Motor neuron (in vitro differentiated cells): ENCODE measurements around the gene BEND6. TPM values are rescaled to one million over a fixed set of nuclear protein-coding genes. Genes with fewer than 3 reads are reported as not detected.
"Not testable (repeated sequence)": the region's sequence is repeated elsewhere in the genome, so short reads cannot be mapped to it uniquely, and the experiment has no call there.

Source experiments
- ATAC-seq, 8 experiments: fragments of 200-7000 bp; cut with Tn5 transposase; replicated peaks in 6 of 8; 2 replicates each; pipeline ENCODE4 v1.8.0; 2021; ENCODE audit warnings: mild to moderate bottlenecking in 8 of 8, moderate library complexity in 8 of 8
- H3K27ac ChIP-seq, 2 donors: fragments of 250-450 bp; sonication (Bioruptor Pico); 2 replicates each; pipeline ENCODE4 v1.9.0; 2021; ENCODE audit warnings: antibody characterized with exemption in 2 of 2, mild to moderate bottlenecking in 2 of 2, moderate library complexity in 1 of 2
- H3K4me1 ChIP-seq, 2 donors: fragments of 250-450 bp; sonication (Bioruptor Pico); replicated peaks in 1 of 2; 2 replicates each; pipeline ENCODE4 v1.6.1; 2021; ENCODE audit warnings: antibody characterized with exemption in 2 of 2, mild to moderate bottlenecking in 2 of 2, moderate library complexity in 1 of 2
- H3K4me3 ChIP-seq, 5 donors: fragments of 250-450 bp; sonication (Bioruptor Pico); 2 replicates each; pipeline ENCODE4 v1.9.0; 2021; ENCODE audit warnings: antibody characterized with exemption in 5 of 5, mild to moderate bottlenecking in 5 of 5, moderate library complexity in 4 of 5
- WGBS, 10 experiments: fragments of 450-650 bp; shearing (Covaris generic); methylation state at CpG; one replicate each; pipeline ENCODE4 v1.0.0; 2022; 5-methylcytosine and 5-hydroxymethylcytosine counted together
- in situ Hi-C, 9 experiments: fragments of 400-800 bp; cut with MboI; loops; one replicate each; pipeline ENCODE4 v1.15.0; 2021; ENCODE audit warnings: low sequenced_read_pairs in 9 of 9, low pct_unique_long_range_greater_than_20kb in 2 of 9; ENCODE audit not compliant: unreplicated experiment in 9 of 9
- total RNA-seq, 8 experiments: library from RNA; unstranded; fragments of 300-600 nt; gene quantifications; 2 replicates each; pipeline versions ENCODE4 v1.2.3 to v1.2.4, GENCODE V29; 2022

Gene BEND6
- total RNA-seq, 8 experiments from 2014 or later = 2.0 to 40.4 (median 10.1) TPM

DNA sequence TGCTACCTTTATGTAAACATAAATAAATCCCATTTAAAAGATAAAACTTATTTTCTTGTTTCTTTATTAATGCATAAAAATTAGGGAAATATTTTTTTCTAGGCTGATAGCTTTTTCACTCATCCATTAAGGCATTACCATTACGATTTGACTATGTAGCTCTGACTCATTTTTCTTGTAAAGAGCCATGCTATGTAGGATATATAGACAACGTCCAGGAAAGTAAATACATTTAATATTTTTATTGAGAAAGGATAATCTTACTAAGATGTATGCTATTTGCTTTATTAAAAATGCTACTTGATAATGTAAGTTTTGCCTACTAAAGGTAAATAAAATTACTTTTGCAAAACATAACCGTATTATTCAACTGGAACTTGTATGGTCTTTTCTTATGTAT is 72.4 kb downstream of the BEND6 start:
- in situ Hi-C loops = no loop called here
- no peak for ATAC-seq
- Histone ChIP-seq H3K4me1 (peaks cover 0 to 5% of the 10 kb centered on the region in 2 donors), H3K4me3 (no peak overlapping the region), H3K27ac (no peak overlapping the region)
- 43 to 100% (median 88%) methylated on average over 1 to 3 of the region's 3 CpGs for WGBS, 10 experiments

DNA sequence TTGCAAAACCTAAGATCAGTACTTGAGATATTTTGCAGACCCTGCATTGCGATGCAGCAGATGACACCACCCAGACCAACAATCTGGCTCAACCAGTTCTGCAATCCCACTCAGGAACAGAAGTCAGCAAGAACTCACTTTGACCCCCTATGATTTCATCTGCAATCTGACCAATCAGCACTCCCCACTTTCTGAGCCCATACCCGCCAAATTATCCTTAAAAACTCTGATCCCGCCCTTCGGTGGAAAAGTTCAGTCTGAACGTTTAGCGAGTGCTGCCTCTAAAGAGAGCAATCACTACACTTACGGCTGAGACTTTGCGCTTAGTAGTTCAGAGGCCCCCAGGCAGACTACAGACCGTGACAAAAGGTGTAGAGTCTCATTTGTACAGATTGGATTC is 74.3 kb downstream of the BEND6 start:
- WGBS, 10 experiments = 89 to 100% (median 96%) methylated on average over 3 to 8 of the region's 9 CpGs; no CpG with 5 or more reads in 2 of the 10 experiments
- ATAC-seq = no peak
- in situ Hi-C loops = no loop called here
- Histone ChIP-seq H3K4me1 (peaks cover 0 to 5% of the 10 kb centered on the region in 2 donors), H3K27ac (no peak overlapping the region), H3K4me3 (no peak overlapping the region)

DNA sequence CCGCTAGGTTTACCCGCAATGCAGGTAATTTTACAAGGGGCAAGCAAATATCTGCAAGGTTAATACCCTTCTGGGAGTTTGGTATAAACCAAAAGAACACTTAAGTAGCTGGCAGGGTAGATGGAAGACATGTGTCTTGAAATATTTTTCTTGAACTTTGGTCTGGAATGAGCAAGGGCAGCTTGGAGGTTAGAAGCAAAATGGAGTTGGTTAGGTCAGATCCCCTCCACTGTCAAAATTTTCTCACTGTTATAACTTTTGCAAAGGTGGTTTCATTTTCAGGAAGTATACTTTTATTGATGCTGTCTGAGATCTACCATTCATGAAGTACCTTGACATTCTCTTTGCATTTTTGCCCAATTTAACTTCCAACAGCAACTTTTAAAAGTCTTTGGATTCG is 78.3 kb downstream of the BEND6 start:
- no peak for ATAC-seq
- no peak overlapping the region for H3K27ac ChIP-seq
- H3K4me1 ChIP-seq = peaks cover 0 to 3% of the 10 kb centered on the region in 2 donors
- WGBS, 10 experiments = 67 to 100% (median 93%) methylated on average over 1 to 3 of the region's 3 CpGs; no CpG with 5 or more reads in 1 of the 10 experiments
- in situ Hi-C loops = no loop called here
- no peak overlapping the region for H3K4me3 ChIP-seq

DNA sequence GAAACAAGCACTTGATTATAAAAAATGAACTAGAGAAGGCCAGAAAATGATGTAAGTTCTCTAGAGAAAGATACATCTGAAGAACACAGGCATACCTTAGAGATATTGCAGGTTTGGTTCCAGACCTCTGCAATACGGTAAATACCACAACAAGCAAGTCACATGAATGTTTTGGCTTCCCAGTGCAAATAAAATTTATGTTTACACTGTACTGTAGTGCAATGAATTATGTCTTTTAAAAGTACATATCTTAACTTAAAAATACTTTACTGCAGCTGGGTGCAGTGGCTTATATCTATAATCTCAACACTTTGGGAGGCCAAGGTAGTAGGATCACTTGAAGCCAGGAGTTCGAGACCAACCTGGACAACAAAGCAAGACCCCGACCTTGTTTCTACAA is 80.6 kb downstream of the BEND6 start:
- no peak overlapping the region for H3K4me3 ChIP-seq
- in situ Hi-C loops = no loop called here
- H3K27ac ChIP-seq = no peak overlapping the region
- ATAC-seq = no peak
- no peaks in the 10 kb centered on the region for H3K4me1 ChIP-seq
- WGBS, 10 experiments = 0 to 33% (median 22%) methylated on average over 1 to 3 of the region's 3 CpGs; no CpG with 5 or more reads in 1 of the 10 experiments

DNA sequence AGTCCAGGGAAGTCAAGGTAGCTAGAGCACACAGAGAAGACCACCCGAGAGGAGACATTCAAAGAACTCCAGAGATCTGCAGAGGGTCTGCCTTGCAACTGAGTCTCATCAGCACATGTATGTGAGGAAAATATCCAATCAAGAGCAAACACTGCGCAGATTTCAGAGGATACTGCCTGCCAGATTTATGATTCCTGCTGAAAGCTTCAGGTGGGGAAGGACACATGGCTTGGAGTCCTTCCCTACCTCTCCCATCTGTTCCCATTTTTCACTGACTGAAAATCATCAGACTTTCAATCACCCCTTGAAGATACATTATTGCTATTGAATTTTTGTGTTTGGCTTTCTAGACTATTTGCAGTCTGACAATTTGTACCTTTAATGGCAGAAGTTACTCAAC is 84.0 kb downstream of the BEND6 start:
- no peak overlapping the region for H3K4me3 ChIP-seq
- no peak for ATAC-seq
- in situ Hi-C loops = no loop called here
- H3K27ac ChIP-seq = no peak overlapping the region
- no peaks in the 10 kb centered on the region for H3K4me1 ChIP-seq
- WGBS, 10 experiments = 20 to 100% (median 88%) methylated on average over 1 to 2 of the region's 2 CpGs; no CpG with 5 or more reads in 2 of the 10 experiments

DNA sequence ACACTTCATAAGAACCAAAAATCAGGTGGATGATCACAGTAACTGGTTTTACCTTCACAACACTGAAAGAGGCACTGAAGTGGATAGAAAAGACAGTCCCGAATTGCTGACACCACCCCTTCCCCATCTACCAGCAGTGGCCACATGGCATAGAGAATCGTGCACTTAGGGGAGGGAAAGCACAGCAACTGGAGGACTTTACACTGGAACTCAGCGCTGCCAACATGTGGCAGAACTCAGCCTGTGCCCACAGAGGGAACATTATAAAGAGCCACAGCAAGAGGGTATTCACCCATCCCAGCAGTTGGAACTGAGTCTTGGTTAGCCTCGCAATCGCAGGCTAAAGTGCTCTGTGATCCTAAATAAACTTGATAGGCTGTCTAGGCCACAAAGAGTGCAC is 85.1 kb downstream of the BEND6 start:
- in situ Hi-C loops = no loop called here
- WGBS, 10 experiments = 33 to 86% (median 68%) methylated on average over 1 to 5 of the region's 5 CpGs; no CpG with 5 or more reads in 4 of the 10 experiments
- Histone ChIP-seq H3K4me3 (no peak overlapping the region), H3K4me1 (no peaks in the 10 kb centered on the region), H3K27ac (no peak overlapping the region)
- peak in 1 of 8 experiments; percentile 72 for ATAC-seq

DNA sequence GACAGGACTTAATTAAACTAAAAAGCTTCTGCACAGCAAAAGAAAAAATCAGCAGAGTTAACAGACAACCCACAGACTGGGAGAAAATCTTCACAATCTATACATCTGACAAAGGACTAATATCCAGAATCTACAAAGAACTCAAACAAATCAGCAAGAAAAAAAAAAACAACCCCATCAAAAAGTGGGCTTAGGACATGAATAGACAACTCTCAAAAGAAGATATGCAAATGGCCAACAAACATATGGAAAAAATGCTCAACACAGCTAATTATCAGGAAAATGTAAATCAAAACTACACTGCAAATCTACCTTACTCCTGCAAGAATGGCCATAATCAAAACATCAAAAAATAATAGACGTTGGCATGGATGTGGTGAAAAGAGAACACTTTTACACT is 89.2 kb downstream of the BEND6 start:
- in situ Hi-C loops, ATAC-seq, H3K4me3 ChIP-seq, H3K27ac ChIP-seq: not testable (repeated sequence)
- 33 to 100% (median 100%) methylated on average over 1 of the region's 1 CpG; no CpG with 5 or more reads in 1 of the 10 experiments for WGBS, 10 experiments
- H3K4me1 ChIP-seq = peaks cover 8 to 11% of the 10 kb centered on the region in 2 donors

DNA sequence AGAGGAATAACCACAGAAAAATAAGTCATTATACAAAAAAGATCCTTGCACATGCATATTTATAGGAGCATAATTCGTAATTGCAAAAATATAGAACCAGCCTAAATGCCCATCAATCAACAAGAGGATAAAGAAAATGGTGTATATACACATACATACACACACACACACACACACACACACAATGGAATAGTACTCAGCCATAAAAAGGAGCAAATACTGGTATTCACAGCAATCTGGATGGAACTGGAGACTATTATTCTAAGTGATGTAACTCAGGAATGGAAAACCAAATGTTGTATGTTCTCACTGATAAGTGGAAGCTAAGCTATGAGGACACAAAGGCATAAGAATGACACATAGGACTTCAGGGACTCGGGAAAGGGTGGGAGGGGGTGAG is 89.7 kb downstream of the BEND6 start:
- 40 to 100% (median 80%) methylated on average over 1 of the region's 2 CpGs; no CpG with 5 or more reads in 3 of the 10 experiments for WGBS, 10 experiments
- no peak overlapping the region for H3K27ac ChIP-seq
- in situ Hi-C loops = no loop called here
- peaks cover 11 to 16% of the 10 kb centered on the region in 2 donors for H3K4me1 ChIP-seq
- ATAC-seq = no peak
- no peak overlapping the region for H3K4me3 ChIP-seq

DNA sequence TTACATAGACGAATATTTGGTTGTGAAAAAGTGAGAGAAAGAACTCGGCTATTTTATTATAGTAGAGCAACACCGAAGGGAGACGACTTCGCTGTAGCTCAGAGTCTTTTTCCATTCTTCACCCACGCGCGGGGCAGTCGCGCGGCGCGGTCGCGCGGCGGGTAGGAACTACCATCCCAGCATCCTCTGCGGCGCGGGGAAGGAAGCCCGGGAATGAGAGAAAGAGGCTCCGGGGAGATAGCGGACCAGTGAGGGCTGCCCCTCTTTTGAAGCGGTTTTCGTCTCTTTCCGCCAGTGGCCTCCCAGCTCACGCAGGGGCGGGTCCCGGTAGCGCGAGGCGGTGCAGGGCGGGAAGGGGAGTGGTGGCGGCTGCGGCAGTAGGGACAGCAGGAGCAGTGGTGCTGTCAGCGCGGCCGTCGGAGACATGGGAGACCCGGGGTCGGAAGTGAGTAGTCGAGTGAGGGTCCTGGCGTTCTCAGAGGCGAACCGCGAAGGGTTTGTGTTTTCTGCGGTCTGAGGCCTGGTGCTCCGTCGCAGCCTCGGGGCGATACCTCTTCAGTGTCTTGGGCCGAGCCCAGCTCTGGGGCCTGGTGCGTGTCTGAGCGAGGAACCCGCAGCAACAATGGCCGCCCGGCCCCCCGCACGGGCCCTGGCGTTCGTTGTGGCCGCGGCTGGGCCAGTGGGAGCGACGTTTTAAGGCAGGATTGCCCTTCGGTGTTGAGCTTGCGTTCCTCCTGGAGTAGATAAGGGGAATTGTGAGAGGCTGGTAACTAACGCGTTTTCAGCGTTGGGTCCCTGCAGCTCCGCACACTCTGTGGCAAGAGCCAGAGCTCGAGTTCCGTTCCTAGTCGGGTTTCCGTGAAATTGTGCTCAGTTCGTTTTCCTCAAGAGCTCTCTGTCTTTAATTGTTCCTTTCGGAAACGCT is 91.7 kb downstream of the BEND6 start, which contains the start of gene KIAA1586:
Gene KIAA1586, plus strand, starts transcription at position 362 of the 925 bp plus-strand sequence. Its CDS starts 63 bp downstream, at position 425.
- in situ Hi-C loops = not testable (repeated sequence)
- Histone ChIP-seq H3K27ac (peak within 1 kb of the TSS; percentile 82 to 87), H3K4me1 (peaks cover 11 to 19% of the 10 kb centered on the region in 2 donors), H3K4me3 (peak within 1 kb of the TSS; percentile 42 to 63 (median 51))
- ATAC-seq = peak; percentile 96 to 99 (median 97)
- 0 to 2% (median 0%) methylated on average over 1 to 15 of the region's 78 CpGs; no CpG with 5 or more reads in 1 of the 10 experiments for WGBS, 10 experiments

DNA sequence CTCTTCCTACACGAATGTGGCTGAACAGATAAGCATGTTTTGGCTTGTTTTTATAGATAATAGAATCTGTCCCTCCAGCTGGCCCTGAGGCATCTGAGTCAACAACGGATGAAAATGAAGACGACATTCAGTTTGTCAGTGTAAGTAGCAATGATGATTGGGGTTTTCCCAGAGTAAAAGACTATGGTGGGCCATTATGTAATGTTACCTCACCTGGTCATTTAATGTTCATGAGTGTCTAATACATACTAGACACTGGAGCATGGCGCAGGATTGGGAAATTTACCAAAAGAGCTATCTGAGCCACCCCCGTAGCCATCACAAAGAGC is 92.3 kb downstream of the BEND6 start:
- H3K4me1 ChIP-seq = peaks cover 11 to 19% of the 10 kb centered on the region in 2 donors
- WGBS, 10 experiments = no CpG with 5 or more reads among the region's 5 CpGs
- H3K27ac ChIP-seq, H3K4me3 ChIP-seq, in situ Hi-C loops: not testable (repeated sequence)
- peak in 3 of 8 experiments; percentile 2 to 4 (median 3) for ATAC-seq

DNA sequence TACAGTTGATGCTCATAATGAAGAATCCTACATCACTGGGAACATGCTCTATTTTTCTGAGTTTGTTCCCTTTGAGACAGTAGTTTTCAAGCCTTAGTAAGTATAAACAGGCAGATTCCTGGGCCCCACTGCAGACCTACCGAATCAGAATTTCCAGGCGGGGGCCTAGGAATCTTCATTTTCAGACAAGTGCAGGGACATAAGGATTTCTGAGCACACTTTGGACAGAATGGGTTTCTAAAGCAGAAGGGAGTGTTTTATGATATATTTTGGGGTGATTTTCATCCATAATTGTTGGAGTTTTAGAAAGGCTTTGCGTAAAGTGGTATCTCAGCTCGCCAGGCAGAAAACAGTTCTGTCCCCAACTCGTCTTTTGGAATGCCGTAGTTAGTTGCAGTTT is 93.0 kb downstream of the BEND6 start:
- H3K27ac ChIP-seq, in situ Hi-C loops, ATAC-seq: not testable (repeated sequence)
- Histone ChIP-seq H3K4me1 (peaks cover 11 to 19% of the 10 kb centered on the region in 2 donors), H3K4me3 (peak overlapping the region; percentile 31 to 43 (median 39))
- 27 to 84% (median 43%) methylated on average over 3 to 4 of the region's 6 CpGs; no CpG with 5 or more reads in 5 of the 10 experiments for WGBS, 10 experiments

DNA sequence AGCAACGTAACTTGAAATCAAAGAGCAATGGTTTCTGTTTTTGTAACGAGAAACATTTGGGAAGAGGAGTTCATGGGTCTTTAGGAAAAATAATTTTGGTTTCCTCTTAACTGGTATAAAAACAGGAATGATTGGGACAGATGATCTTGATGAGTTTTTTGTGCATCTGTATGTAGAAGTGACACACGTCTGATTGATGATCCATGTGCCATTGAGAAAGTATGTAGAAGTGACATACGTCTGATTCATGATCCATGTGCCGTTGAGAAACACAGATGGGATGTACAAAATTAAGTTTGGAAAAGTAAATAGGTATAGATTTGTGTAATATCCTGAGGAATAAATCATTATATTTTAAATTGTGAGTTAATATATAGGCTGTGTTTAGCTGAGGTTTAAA is 93.7 kb downstream of the BEND6 start:
- WGBS, 10 experiments = 4 to 87% (median 25%) methylated on average over 2 to 5 of the region's 5 CpGs
- H3K4me1 ChIP-seq = peaks cover 11 to 19% of the 10 kb centered on the region in 2 donors

DNA sequence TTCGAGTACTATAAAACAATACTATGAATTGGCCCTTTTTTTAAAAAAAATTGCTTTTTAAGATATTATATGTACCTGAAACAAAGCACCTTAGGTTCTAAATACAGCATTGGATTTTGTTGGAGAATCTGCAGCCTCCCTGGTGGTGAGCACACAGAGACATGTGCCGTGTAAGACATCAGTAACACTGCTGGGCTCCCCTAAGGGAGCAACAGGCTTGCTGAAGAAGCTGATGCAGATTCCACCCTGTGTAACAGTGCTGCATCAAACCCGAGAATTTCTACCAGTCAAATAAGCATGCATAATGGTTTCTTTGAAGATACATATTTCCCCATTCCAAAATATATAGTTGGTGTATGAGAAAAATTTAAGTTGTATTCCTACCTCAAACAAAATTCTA is 108.9 kb downstream of the BEND6 start:
- 56 to 100% (median 82%) methylated on average over 1 to 3 of the region's 3 CpGs for WGBS, 10 experiments
- peak in 1 of 8 experiments; percentile 36 for ATAC-seq
- no peak overlapping the region for H3K4me3 ChIP-seq
- H3K4me1 ChIP-seq = peaks cover 0 to 2% of the 10 kb centered on the region in 2 donors
- in situ Hi-C loops = no loop called here
- H3K27ac ChIP-seq = no peak overlapping the region

More for the DNA sequence above, 93.7 kb downstream of the BEND6 start:
- H3K27ac ChIP-seq = no peak overlapping the region
- in situ Hi-C loops = no loop called here
- H3K4me3 ChIP-seq = peak overlapping the region; percentile 31 to 43 (median 39)
- ATAC-seq = no peak
